IPS-18a (cell line): ENCODE data around the gene SH2D1B.
"Not testable (repeated sequence)": the region's sequence is repeated elsewhere in the genome, so short reads cannot be mapped to it uniquely, and the experiment has no call there.

Experiments
- H3K27ac ChIP-seq: one replicate; pipeline ENCODE4 v1.5.1; 2013; ENCODE audit warnings: low read length
- H3K27me3 ChIP-seq: one replicate; pipeline ENCODE4 v1.6.1; 2013; ENCODE audit warnings: mild to moderate bottlenecking, low read length; ENCODE audit not compliant: control insufficient read depth, insufficient read depth
- H3K36me3 ChIP-seq: one replicate; pipeline ENCODE4 v1.6.1; 2013; ENCODE audit warnings: low read depth, low read length; ENCODE audit not compliant: control insufficient read depth
- H3K4me1 ChIP-seq: one replicate; pipeline ENCODE4 v1.6.1; 2013; ENCODE audit warnings: low read depth, low read length; ENCODE audit not compliant: control insufficient read depth
- H3K4me3 ChIP-seq: one replicate; pipeline ENCODE4 v1.5.1; 2013; ENCODE audit warnings: low read length
- H3K9ac ChIP-seq: one replicate; pipeline ENCODE4 v1.6.1; 2013; ENCODE audit warnings: mild to moderate bottlenecking, low read length, moderate library complexity
- H3K9me3 ChIP-seq: one replicate; pipeline ENCODE4 v1.6.1; 2013; ENCODE audit warnings: low read depth, low read length; ENCODE audit not compliant: control insufficient read depth

SH2D1B gene

DNA sequence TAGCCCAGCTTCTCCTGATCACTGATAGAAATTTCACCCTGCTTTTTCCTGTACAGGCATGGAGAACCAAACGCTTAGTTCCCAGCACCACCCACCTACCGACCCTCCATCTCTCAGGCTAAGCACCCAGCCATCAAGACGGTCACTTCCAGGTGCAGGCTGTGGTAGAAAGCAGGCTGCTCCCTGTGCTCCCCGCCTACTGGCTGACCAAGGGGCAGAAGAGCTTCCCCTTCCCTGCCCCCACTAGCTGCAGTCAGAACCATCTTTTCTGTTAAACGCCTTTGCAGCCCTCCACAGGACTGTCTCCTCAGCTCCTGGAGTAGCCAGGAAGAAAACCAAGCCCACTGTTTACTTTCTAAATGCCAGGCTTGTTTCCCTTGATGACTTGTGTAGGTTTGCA is 58.2 kb downstream of the SH2D1B start:
- H3K27ac ChIP-seq, result no peak overlapping the region
- H3K4me1 ChIP-seq, result peaks cover 12% of the 10 kb centered on the region
- H3K4me3 ChIP-seq, result no peak overlapping the region
- no peaks in the 10 kb centered on the region for H3K27me3 ChIP-seq
- H3K36me3 ChIP-seq, result no peaks in the 10 kb centered on the region
- no peak overlapping the region for H3K9ac ChIP-seq
- H3K9me3 ChIP-seq, result no peaks in the 10 kb centered on the region

DNA sequence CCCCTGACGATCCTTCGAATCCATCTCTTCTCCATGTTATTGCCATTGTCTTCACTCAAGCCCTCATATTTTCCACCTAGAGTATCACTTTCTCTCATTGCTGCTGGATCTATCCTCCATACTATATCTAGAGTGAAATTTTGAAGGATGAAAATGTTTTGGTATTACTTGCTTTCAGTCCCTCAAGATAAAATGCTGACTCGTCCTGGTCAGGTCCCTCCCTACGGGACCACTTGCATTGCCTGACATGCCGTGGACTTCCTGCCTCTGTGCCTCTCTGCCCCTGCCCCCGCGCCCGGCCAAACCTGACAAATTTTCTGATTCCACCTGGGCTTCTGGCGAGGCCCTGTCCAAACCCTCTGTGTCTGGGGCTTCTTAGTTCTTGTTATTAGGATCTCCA is 58.9 kb downstream of the SH2D1B start:
- Histone ChIP-seq H3K27ac (no peak overlapping the region), H3K4me1 (peaks cover 12% of the 10 kb centered on the region), H3K36me3 (no peaks in the 10 kb centered on the region), H3K27me3 (no peaks in the 10 kb centered on the region), H3K4me3 (no peak overlapping the region), H3K9ac (no peak overlapping the region), H3K9me3 (no peaks in the 10 kb centered on the region)

DNA sequence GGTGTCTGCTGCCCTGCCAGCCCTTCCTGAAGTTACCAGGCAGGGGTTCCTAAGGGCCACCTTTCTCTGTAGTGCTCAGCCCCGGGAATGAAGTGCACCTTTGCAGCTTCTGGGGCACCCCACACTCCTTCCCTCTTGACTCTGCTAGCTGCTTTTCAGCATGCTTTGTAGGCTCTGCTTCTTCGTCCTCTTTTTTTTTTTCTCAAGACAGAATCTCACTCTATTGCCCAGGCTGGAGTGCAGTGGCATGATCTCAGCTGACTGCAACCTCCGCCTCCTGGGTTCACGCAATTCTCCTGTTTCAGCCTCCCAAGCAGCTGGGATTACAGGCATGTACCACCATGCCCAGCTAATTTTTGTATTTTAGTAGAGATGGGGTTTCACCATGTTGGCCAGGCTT is 60.1 kb downstream of the SH2D1B start:
- peaks cover 12% of the 10 kb centered on the region for H3K4me1 ChIP-seq
- not testable (repeated sequence) for H3K27ac ChIP-seq, H3K4me3 ChIP-seq, H3K27me3 ChIP-seq, H3K9ac ChIP-seq, H3K36me3 ChIP-seq, H3K9me3 ChIP-seq

DNA sequence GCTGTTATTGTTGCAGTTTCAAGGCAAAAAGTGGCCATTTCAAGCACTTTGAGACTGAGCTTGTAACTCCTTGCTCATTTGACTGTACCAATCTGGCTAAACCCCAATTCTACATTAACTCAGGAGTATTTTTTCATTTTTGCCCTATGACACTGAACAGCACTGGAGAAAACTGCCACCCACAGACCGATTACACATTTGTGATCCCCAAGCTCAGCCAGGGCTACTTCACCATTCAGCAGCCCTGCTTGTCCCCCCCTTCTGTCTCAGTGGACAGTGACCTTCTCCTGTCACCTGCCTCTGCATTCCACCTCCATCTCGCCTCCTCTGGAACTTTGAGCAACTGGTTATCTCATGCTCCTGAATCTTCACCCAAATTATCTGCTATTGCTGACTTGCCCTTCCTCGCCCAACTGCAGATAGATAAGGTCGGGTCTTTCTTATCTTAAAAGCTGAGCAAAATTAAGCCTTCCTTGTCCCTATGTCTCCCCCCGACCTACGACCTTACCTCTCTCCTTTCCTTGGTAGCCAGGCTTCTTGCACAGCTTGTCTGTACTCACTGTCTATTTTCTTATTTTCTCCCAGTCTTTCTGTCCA is 60.6 kb downstream of the SH2D1B start:
- Histone ChIP-seq H3K36me3 (no peaks in the 10 kb centered on the region), H3K4me1 (peaks cover 12% of the 10 kb centered on the region), H3K4me3 (no peak overlapping the region), H3K27ac (no peak overlapping the region), H3K27me3 (no peaks in the 10 kb centered on the region), H3K9ac (no peak overlapping the region), H3K9me3 (no peaks in the 10 kb centered on the region)

DNA sequence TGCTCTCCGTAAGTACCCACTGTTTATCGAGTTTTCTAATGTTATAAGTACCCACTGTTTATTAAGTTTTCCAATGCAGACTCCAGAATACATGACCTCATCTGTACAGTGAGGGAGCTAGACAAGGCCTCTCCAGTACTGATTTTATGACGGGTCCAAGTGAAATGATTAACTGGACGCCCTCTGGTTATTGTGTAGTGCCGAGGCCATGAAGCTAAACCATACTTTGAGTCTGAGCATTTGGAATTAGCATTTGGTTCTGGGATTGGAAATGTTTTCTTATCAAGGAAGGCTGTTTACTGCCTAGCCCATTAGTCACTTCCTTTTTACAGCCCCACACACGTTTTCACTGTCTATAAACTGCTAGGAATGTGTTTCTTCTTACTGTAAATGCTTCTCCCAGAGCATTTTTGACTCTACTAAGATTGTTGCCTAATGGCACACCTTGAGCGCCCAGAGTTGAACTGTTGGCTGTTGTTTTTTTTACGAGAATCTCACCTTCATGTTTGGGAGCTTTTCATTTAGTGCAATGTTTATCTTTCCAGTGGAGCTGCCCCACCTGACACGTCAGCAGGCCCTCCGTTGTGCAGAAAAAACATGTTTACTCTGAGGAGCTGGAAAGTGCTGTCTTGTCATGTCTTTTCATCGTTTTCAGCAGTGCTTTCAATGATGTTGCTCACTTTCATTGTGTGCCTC is 62.2 kb downstream of the SH2D1B start:
- Histone ChIP-seq H3K9ac (no peak overlapping the region), H3K36me3 (no peaks in the 10 kb centered on the region), H3K27ac (no peak overlapping the region), H3K9me3 (no peaks in the 10 kb centered on the region), H3K4me3 (no peak overlapping the region), H3K4me1 (peaks cover 12% of the 10 kb centered on the region), H3K27me3 (no peaks in the 10 kb centered on the region)

DNA sequence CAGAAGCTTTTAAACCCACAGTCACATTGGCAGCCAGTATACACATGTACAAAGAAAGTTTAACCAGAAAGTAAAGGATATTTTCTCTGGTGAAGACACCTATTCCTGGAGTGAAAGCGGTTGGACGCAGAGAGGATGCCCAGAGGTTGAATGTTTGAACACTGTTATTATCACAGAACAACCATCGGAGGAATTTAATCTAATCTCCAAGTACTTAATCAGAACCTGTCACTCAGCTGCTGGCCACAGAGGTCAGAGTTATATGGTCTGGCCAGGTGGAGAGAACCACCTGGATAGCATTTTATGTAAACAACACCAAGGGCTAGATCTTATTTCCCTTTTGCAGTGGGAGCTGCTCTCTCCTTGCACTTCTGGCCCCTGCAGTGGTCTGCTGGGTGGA is 64.7 kb downstream of the SH2D1B start:
- H3K27ac ChIP-seq, result no peak overlapping the region
- H3K9ac ChIP-seq, result no peak overlapping the region
- no peaks in the 10 kb centered on the region for H3K4me1 ChIP-seq

More for the DNA sequence above, 64.7 kb downstream of the SH2D1B start:
- Histone ChIP-seq H3K4me3 (no peak overlapping the region), H3K27me3 (no peaks in the 10 kb centered on the region), H3K9me3 (no peaks in the 10 kb centered on the region), H3K36me3 (no peaks in the 10 kb centered on the region)
